Stomach (tissue), 19 donors: ENCODE measurements around the gene TMTC1. TPM values are rescaled to one million over a fixed set of nuclear protein-coding genes. Genes with fewer than 3 reads are reported as not detected.

Experiments
- DNase-seq, 2 donors: peaks; one replicate each; pipeline versions ENCODE4 v3.0.0 to v3.0.0-alpha.2; 2013 to 2019
- H3K27ac ChIP-seq, 5 donors: fragments of 200-600 bp in 4 of 5; sonication (generic) in 4 of 5; one replicate each; pipeline ENCODE4 v1.5.1; 2013 to 2019; ENCODE audit warnings: mild to moderate bottlenecking in 1 of 5, moderate library complexity in 1 of 5
- H3K27me3 ChIP-seq, 3 donors: fragments of 200-600 bp; sonication (generic); one replicate each; pipeline ENCODE4 v1.5.1; 2017 to 2019; ENCODE audit warnings: mixed run types in 1 of 3
- H3K36me3 ChIP-seq, 4 donors: fragments of 200-600 bp; sonication (generic); 1 replicate in 3 of 4; 2 replicates in 1 of 4; pipeline ENCODE4 v1.5.1; 2016 to 2019
- H3K4me1 ChIP-seq, 4 donors: fragments of 200-600 bp; sonication (generic); one replicate each; pipeline ENCODE4 v1.5.1; 2016 to 2019
- H3K4me3 ChIP-seq, 4 donors: fragments of 200-600 bp; sonication (generic) in 3 of 4; one replicate each; pipeline ENCODE4 v1.5.1; 2016 to 2019; ENCODE audit warnings: mild to moderate bottlenecking in 1 of 4
- H3K9me3 ChIP-seq, 4 donors: fragments of 200-600 bp; sonication (generic); one replicate each; pipeline ENCODE4 v1.5.1; 2016 to 2019
- CTCF ChIP-seq, 7 experiments: fragments of 450-650 bp in 4 of 7; fragments of 200-600 bp in 3 of 7; sonication (generic) in 3 of 7; IDR thresholded peaks; one replicate each; pipeline ENCODE4 v1.5.1; 2016 to 2019; ENCODE audit warnings: antibody characterized with exemption in 7 of 7, control low read depth in 2 of 7, mild to moderate bottlenecking in 1 of 7
- EP300 ChIP-seq: sonication (generic); formaldehyde crosslinking; IDR thresholded peaks from one replicate; pipeline ENCODE4 v1.6.1; 2017; ENCODE audit warnings: antibody characterized with exemption
- POLR2A ChIP-seq, 4 donors: fragments of 450-650 bp; IDR thresholded peaks; one replicate each; pipeline ENCODE4 v1.6.1; 2016; ENCODE audit warnings: antibody characterized with exemption in 4 of 4, control low read depth in 2 of 4, mild to moderate bottlenecking in 1 of 4, moderate library complexity in 1 of 4
- POLR2AphosphoS5 ChIP-seq, 3 donors: sonication (generic); formaldehyde crosslinking; IDR thresholded peaks; one replicate each; pipeline ENCODE4 v1.6.1; 2016; ENCODE audit warnings: antibody characterized with exemption in 3 of 3
- WGBS, 5 donors: extraction: QIAGEN DNeasy Blood & Tissue Kit in 3 of 5; methylation state at CpG; one replicate each; pipeline versions ENCODE4 v1.1.5 to v1.1.7; 2013 to 2018; 5-methylcytosine and 5-hydroxymethylcytosine counted together
- intact Hi-C: fragments of 100-400 bp; cut with DNase I; formaldehyde crosslinking; loops from one replicate; pipeline ENCODE4 v1.15.1; 2023; ENCODE audit warnings: low total_unique reads
- long read RNA-seq, 10 donors: transcript quantifications; one replicate each; lab custom pipeline, GENCODE V29; 2026
- polyA plus RNA-seq, 3 donors: library from polyadenylated mRNA; stranded (reverse); fragments of 200-250 nt; gene quantifications; one replicate each; pipeline ENCODE4 v1.2.3, GENCODE V29; 2013
- total RNA-seq, 5 donors: library from RNA; depleted of rRNA; stranded (reverse); fragments of >200 nt; gene quantifications; one replicate each; pipeline versions ENCODE4 v1.1.0 to v1.2.3, GENCODE V29; 2014 to 2016
- donor health status: healthy with polysubstance abuse.
- donor health status: Bipolar disorder and iron deficiency.
- donor health status: healthy.

TMTC1 gene
- total RNA-seq (10 to 100 TPM; 17.7 to 76.8 (median 34.0) TPM), polyA plus RNA-seq (1 to 10 TPM; 1.5 to 3.1 (median 2.8) TPM)
- long read RNA-seq, donor 1: 0 reads
- long read RNA-seq, donor 2, full-length matches to known transcripts: 2 of 2 reads
- long read RNA-seq, donor 2, partial matches to known transcripts: 0 of 2 reads
- long read RNA-seq, donor 2, other reads (novel, unspliced or antisense): 0 of 2 reads
- long read RNA-seq, donor 3: 0 reads
- long read RNA-seq, donor 4: 0 reads
- long read RNA-seq, donor 5: 0 reads
- long read RNA-seq, donor 6, full-length matches to known transcripts: 1 of 1 reads
- long read RNA-seq, donor 6, partial matches to known transcripts: 0 of 1 reads
- long read RNA-seq, donor 6, other reads (novel, unspliced or antisense): 0 of 1 reads
- long read RNA-seq, donor 7, partial matches to known transcripts: 0 of 2 reads
- long read RNA-seq, donor 7, other reads (novel, unspliced or antisense): 0 of 2 reads
- long read RNA-seq, donor 8: 0 reads
- long read RNA-seq, donor 9: 0 reads
- long read RNA-seq, donor 10: 0 reads

- peak within 1 kb of the TSS; percentile 52 to 90 (median 85) for H3K27ac ChIP-seq
- H3K27me3 ChIP-seq: peaks cover 0 to 50% (median 24%) of the 10 kb centered on the region in 3 donors
- H3K4me1 ChIP-seq: peaks cover 6 to 25% (median 15%) of the 10 kb centered on the region in 4 donors
- intact Hi-C loops: no loop called here
- H3K36me3 ChIP-seq: no peaks in the 10 kb centered on the region
- H3K9me3 ChIP-seq: peaks cover 0 to 8% (median 0%) of the 10 kb centered on the region in 4 donors
- DNase-seq: peak; percentile 51 to 88
- WGBS, 5 donors: 0 to 3% (median 1%) methylated on average over 24 to 87 of the region's 87 CpGs
- TF ChIP-seq POLR2AphosphoS5 (IDR thresholded peaks at IDR 0.05) (no peak), CTCF (IDR thresholded peaks at IDR 0.05) (no peak), EP300 (no peak), POLR2A (IDR thresholded peaks at IDR 0.05) (no peak)
- peak within 1 kb of the TSS; percentile 72 to 87 (median 80) for H3K4me3 ChIP-seq
Measured at GRCh38 chr12:29783773-29784666, at the start of gene TMTC1. TMTC1 (minus strand) TSS chr12:29783942; CDS start chr12:29783751, 191 bp downstream.

- Histone ChIP-seq H3K9me3 (peaks cover 0 to 22% (median 6%) of the 10 kb centered on the region in 4 donors), H3K27ac (no peak overlapping the region), H3K27me3 (no peaks in the 10 kb centered on the region), H3K4me3 (no peak overlapping the region), H3K36me3 (no peaks in the 10 kb centered on the region), H3K4me1 (peaks cover 0 to 4% (median 0%) of the 10 kb centered on the region in 4 donors)
- DNase-seq: no peak
- intact Hi-C loops: no loop called here
- 74 to 79% (median 76%) methylated on average over 3 of the region's 3 CpGs for WGBS, 5 donors
- no peak for TF ChIP-seq CTCF (IDR thresholded peaks at IDR 0.05)
- no peak for TF ChIP-seq EP300
- no peak for TF ChIP-seq POLR2A (IDR thresholded peaks at IDR 0.05)
- no peak for TF ChIP-seq POLR2AphosphoS5 (IDR thresholded peaks at IDR 0.05)
Measured at GRCh38 chr12:29831173-29831572, 47.4 kb upstream of the TMTC1 start.

- 18 to 69% (median 26%) methylated on average over 1 of the region's 1 CpG for WGBS, 5 donors
- Histone ChIP-seq H3K4me3 (no peak overlapping the region), H3K9me3 (peaks cover 0 to 21% (median 6%) of the 10 kb centered on the region in 4 donors), H3K4me1 (peaks cover 0 to 4% (median 0%) of the 10 kb centered on the region in 4 donors), H3K27ac (no peak overlapping the region), H3K27me3 (no peaks in the 10 kb centered on the region), H3K36me3 (no peaks in the 10 kb centered on the region)
- no peak for DNase-seq
- intact Hi-C loops: no loop called here
- TF ChIP-seq EP300: no peak
- no peak for TF ChIP-seq POLR2A (IDR thresholded peaks at IDR 0.05)
- TF ChIP-seq POLR2AphosphoS5 (IDR thresholded peaks at IDR 0.05): no peak
- TF ChIP-seq CTCF (IDR thresholded peaks at IDR 0.05): no peak
Measured at GRCh38 chr12:29830391-29830790, 46.6 kb upstream of the TMTC1 start.
